ENCODE measurements around the gene XPNPEP2. TPM values are rescaled to one million over a fixed set of nuclear protein-coding genes. Genes with fewer than 3 reads are reported as not detected.

XPNPEP2 gene
- total and polyA plus RNA-seq, 8 donors: 0.07 to 1.0 (median 0.20) TPM

DNA sequence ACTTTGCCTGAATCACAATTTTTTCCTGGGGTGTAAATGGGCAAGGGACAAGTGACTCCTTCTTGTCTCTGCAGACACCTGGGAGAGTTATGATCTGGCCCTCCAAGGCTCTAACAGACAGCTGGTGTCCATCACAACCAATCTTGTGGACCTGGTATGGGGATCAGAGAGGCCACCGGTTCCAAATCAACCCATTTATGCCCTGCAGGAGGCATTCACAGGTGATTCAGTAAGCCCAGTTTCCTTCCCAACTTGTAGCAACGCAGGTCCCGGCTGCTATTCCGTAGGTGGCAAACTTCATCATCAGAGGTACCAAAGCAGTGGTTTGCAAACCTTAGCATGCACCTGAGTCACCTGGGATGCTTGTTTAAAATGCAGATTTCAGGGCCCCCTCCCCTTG, 8.8 kb downstream of the XPNPEP2 start:
- ATAC-seq (no peak), FAIRE-seq (no peak), DNase-seq (no peak)
- Histone ChIP-seq H3K9me3 (no peaks in the 10 kb centered on the region), H3K27me3 (no peaks in the 10 kb centered on the region), H3K4me1 (no peaks in the 10 kb centered on the region), H3K27ac (no peak overlapping the region), H3K36me3 (no peaks in the 10 kb centered on the region), H3K4me3 (no peak overlapping the region)
- TF ChIP-seq, protein P1, sequence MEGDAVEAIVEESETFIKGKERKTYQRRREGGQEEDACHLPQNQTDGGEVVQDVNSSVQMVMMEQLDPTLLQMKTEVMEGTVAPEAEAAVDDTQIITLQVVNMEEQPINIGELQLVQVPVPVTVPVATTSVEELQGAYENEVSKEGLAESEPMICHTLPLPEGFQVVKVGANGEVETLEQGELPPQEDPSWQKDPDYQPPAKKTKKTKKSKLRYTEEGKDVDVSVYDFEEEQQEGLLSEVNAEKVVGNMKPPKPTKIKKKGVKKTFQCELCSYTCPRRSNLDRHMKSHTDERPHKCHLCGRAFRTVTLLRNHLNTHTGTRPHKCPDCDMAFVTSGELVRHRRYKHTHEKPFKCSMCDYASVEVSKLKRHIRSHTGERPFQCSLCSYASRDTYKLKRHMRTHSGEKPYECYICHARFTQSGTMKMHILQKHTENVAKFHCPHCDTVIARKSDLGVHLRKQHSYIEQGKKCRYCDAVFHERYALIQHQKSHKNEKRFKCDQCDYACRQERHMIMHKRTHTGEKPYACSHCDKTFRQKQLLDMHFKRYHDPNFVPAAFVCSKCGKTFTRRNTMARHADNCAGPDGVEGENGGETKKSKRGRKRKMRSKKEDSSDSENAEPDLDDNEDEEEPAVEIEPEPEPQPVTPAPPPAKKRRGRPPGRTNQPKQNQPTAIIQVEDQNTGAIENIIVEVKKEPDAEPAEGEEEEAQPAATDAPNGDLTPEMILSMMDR (IDR thresholded peaks at IDR 0.05): no peak
- intact Hi-C loops (cut with DNase I): no loop called here
- WGBS, 2 donors: 60 to 61% methylated on average over 4 of the region's 4 CpGs

DNA sequence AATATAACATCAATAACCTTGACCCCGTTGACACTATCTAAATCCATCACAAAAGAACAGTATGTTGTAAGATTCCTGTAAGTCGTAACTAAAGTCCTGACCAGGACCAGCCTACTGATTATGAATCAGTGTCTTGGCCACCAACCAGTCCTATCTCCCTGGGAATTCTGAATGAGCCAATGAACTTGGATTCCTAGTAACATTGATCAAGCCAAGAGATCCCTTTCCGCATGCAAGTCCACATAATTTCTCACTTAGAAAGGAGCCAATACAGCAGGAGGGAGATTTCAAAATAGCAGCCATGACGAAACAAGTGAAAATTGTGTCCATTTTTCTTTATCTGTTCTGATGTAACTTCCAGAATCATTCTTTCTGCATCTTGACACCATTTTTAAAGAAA, 9.5 kb downstream of the XPNPEP2 start:
- DNase-seq (no peak), ATAC-seq (peak in 3 of 4 donors; percentile 23 to 67 (median 47)), FAIRE-seq (peak; percentile 93)
- TF ChIP-seq, protein P1 (IDR thresholded peaks at IDR 0.05): no peak
- Histone ChIP-seq H3K36me3 (no peaks in the 10 kb centered on the region), H3K9me3 (no peaks in the 10 kb centered on the region), H3K27ac (no peak overlapping the region), H3K4me3 (no peak overlapping the region), H3K27me3 (no peaks in the 10 kb centered on the region), H3K4me1 (no peaks in the 10 kb centered on the region)
- intact Hi-C loops (cut with DNase I): no loop called here
- WGBS, 2 donors: 39 to 44% methylated on average over 4 of the region's 4 CpGs

DNA sequence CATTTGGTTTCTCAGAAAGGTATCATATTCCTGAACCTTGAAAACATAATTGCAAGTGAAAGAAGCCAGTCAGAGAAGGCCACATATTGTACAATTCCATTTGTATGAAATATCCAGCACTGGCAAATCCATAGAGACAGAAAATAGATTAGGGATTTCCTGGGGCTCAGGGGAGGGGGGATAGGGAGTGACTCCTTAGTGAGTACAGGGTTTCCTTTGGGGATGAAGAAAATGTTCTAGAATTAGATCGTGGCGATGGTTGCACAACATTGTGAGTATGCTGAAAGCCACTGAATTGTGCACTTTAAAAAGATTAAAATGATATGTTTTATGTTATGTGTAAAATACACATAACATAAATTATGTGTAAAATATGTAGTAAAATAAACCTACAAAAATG, 10.3 kb downstream of the XPNPEP2 start:
- Histone ChIP-seq H3K4me3 (no peak overlapping the region), H3K36me3 (no peaks in the 10 kb centered on the region), H3K9me3 (no peaks in the 10 kb centered on the region), H3K4me1 (no peaks in the 10 kb centered on the region), H3K27ac (no peak overlapping the region), H3K27me3 (no peaks in the 10 kb centered on the region)
- DNase-seq: no peak
- TF ChIP-seq, protein P1 (IDR thresholded peaks at IDR 0.05): no peak
- ATAC-seq: peak in 1 of 4 donors; percentile 20
- intact Hi-C loops (cut with DNase I): no loop called here
- FAIRE-seq: no peak
- 64 to 65% methylated on average over 2 of the region's 2 CpGs for WGBS, 2 donors

DNA sequence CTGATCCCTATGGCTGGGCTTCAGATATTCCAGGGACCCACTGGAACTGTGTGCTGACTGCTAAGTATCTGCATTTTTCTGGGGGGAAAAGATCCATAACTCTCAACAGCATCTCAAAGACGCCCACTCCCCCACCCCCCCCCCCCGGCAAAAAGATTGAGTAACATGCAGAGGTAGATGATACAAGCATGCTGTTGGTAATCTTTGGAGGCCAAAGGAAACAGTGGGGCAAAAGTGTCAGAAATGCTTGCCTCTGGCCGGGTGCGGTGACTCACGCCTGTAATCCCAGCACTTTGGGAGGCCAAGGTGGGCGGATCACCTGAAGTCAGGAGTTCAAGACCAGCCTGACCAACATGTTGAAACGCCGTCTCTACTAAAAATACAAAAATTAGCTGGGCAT, 12.2 kb downstream of the XPNPEP2 start:
- TF ChIP-seq, protein P1 (IDR thresholded peaks at IDR 0.05): no peak
- no peaks in the 10 kb centered on the region for H3K4me1 ChIP-seq
- H3K27ac ChIP-seq: no peak overlapping the region
- intact Hi-C loops (cut with DNase I): no loop called here
- no peak for FAIRE-seq
- no peak for DNase-seq
- H3K27me3 ChIP-seq: no peaks in the 10 kb centered on the region
- ATAC-seq: no peak
- no peaks in the 10 kb centered on the region for H3K9me3 ChIP-seq
- H3K36me3 ChIP-seq: no peaks in the 10 kb centered on the region
- 80 to 83% methylated on average over 8 of the region's 8 CpGs for WGBS, 2 donors
- H3K4me3 ChIP-seq: no peak overlapping the region

DNA sequence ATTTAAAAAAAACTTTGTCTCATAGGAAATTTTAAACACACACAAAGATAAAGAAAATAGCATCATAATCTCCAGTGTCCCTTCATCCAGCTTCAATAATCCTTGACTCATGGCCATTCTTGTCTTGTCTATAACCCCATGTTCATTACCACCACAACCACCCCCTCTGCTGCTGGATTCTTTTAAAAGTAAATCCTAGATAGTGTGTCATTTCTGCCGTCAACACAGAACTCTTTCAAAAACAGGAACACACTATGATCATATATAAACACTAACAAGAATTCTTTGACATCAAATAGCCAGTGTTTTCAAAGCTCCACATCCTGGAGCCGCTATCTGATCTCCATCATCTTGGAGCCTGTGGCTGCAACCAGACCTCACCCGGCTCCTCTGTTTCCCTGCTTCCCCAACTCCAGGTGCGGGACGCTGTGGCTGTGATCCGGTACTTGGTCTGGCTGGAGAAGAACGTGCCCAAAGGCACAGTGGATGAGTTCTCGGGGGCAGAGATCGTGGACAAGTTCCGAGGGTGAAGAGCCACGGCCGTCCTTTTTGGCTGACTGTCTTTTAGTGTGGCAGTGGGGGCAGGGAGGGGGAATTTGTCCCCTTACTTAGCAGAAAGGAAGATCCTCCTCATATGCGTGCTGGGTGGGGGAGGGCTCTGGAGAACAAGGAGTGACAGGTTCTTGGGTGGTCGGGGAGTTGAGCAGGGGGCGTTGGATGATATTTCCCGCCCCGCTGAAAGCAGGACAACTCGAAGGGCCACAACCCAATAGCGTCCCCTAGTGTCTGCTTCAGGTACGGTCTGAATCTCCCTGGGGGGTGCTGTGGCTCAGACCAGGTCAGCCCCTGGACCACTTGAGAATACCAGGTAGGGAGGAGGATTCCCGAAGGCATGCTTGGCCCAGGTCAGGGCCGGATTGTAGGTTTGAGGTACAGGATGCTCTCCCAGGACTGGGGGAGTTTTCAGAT, 15.6 kb downstream of the XPNPEP2 start:
- 36 to 40% methylated on average over 22 of the region's 22 CpGs for whole genome bisulfite sequencing, 2 donors
- Histone ChIP-seq H3K9me3 (no peaks in the 10 kb centered on the region), H3K27ac (no peak overlapping the region), H3K27me3 (peaks cover 0 to 6% (median 0%) of the 10 kb centered on the region in 4 donors), H3K36me3 (no peaks in the 10 kb centered on the region), H3K4me3 (no peak overlapping the region), H3K4me1 (no peaks in the 10 kb centered on the region)
- FAIRE-seq (no peak), DNase-seq (no peak), ATAC-seq (no peak)
- TF ChIP-seq, protein P1 (IDR thresholded peaks at IDR 0.05): no peak
- intact Hi-C loops (cut with DNase I): no loop called here

Data from pancreas (tissue), 10 donors.